ENCODE data around the gene TMEM229A. TPM values are rescaled to one million over a fixed set of nuclear protein-coding genes. Genes with fewer than 3 reads are reported as not detected.
"Not testable (repeated sequence)": the region's sequence is repeated elsewhere in the genome, so short reads cannot be mapped to it uniquely, and the experiment has no call there.

The TMEM229A gene
- total RNA-seq, 2 experiments from 2014 or later: not detected

DNA sequence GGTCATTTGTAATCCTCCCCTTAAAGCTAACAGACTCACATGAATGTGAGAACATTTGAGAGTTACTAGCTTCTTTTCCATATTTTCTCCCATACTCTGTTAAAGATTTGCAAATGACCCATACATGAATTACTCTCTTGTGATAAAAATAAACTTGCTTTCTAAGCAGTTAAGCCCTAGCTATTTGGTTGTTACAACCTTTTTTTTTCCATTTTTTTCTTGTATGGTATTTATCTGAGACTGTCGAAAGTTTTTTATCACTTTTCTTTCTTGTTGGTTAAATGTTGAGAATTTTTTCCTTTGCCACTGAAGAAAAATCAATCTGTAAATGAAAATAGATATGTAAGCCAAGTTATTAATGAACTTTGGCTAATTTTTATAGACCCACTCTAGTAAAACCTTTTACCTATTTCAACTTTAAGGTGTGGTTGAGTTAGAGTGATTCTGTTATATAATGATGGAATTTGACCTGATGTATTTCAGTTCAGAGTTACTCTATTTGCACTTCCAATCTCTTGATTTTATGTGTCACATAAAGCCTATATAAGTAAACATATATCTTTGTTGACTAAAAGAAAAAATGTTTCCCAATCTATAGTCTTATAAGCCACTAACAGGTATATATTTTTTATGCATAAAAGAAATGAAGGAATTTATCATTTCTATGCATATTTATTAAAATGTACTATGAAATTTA lies 19.0 kb upstream of the TMEM229A start:
- ATAC-seq (ENCODE audit: low read depth) (no peak), DNase-seq (no peak)
- Mint-ChIP-seq H3K9me3 (no peaks in the 10 kb centered on the region), H3K4me1 (no peaks in the 10 kb centered on the region), H3K36me3 (no peaks in the 10 kb centered on the region), H3K27me3 (no peaks in the 10 kb centered on the region), H3K27ac (no peak overlapping the region), H3K4me3 (no peak overlapping the region)
- POLR2A ChIA-PET: no interaction called here

DNA sequence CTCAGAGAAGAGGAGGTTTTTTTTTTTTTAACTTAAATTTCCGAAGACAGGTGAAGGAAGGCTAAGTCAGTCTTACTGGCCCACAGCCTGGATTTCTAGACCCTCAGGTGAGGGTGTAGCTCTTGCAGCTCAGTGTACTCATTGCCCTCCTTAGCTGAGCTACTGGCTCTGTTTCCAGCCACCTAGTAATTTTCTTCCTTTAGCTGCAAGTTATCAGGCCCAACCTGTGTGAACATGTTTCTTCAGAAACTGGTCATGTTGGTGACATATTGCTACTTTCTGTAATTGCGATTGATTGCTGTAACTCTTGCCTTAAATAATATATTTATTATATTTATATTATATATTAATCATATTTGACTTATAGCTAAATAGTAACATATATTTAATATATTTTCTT lies 10.0 kb upstream of the TMEM229A start:
- H3K9me3 Mint-ChIP-seq: no peaks in the 10 kb centered on the region
- no peak overlapping the region for H3K4me3 Mint-ChIP-seq
- ATAC-seq (ENCODE audit: low read depth): no peak
- no peaks in the 10 kb centered on the region for H3K36me3 Mint-ChIP-seq
- DNase-seq: no peak
- H3K4me1 Mint-ChIP-seq: no peaks in the 10 kb centered on the region
- H3K27ac Mint-ChIP-seq: no peak overlapping the region
- POLR2A ChIA-PET: no interaction called here
- no peaks in the 10 kb centered on the region for H3K27me3 Mint-ChIP-seq

DNA sequence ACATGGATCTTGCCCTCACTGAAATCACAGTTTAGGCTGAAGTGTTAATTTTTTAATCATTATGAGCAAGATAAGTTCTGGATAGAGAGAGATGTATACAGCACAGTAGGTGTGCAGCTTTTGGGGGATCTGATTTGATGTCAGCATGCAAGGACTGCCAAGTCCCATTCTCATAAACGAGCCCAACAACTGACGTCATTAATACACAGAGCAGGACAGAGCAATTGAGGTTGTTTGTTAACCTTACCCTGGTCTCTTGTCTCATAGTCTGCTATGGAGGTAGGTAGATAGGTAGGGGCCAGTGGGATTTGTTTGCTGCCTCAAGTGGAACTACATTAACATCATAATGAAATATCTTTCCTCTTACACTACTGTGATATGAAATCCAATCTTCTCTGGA lies 8.6 kb upstream of the TMEM229A start:
- Mint-ChIP-seq H3K27me3 (peaks cover 2% of the 10 kb centered on the region), H3K27ac (no peak overlapping the region), H3K36me3 (no peaks in the 10 kb centered on the region), H3K4me3 (no peak overlapping the region), H3K4me1 (no peaks in the 10 kb centered on the region), H3K9me3 (no peaks in the 10 kb centered on the region)
- no peak for ATAC-seq (ENCODE audit: low read depth)
- POLR2A ChIA-PET: no interaction called here
- no peak for DNase-seq

DNA sequence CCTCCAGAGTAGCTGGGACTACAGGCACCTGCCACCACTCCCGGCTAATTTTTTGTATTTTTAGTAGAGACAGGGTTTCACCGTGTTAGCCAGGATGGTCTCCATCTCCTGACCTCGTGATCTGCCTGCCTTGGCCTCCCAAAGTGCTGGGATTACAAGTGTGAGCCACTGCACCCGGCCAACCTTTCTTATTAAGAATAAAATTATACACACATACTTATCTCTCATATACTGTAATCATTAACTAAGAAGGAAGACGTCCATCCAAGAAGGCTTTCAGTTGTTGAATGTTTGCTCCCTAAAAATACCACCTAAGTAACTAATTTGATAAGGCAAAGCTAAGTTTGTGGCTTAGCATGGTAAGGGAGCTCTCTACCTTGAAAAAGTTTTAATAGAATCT lies 5.0 kb upstream of the TMEM229A start:
- POLR2A ChIA-PET; H3K36me3 Mint-ChIP-seq; H3K4me3 Mint-ChIP-seq; H3K9me3 Mint-ChIP-seq; DNase-seq; H3K4me1 Mint-ChIP-seq; ATAC-seq (ENCODE audit: low read depth); H3K27ac Mint-ChIP-seq: not testable (repeated sequence)
- peaks cover 25% of the 10 kb centered on the region for H3K27me3 Mint-ChIP-seq

DNA sequence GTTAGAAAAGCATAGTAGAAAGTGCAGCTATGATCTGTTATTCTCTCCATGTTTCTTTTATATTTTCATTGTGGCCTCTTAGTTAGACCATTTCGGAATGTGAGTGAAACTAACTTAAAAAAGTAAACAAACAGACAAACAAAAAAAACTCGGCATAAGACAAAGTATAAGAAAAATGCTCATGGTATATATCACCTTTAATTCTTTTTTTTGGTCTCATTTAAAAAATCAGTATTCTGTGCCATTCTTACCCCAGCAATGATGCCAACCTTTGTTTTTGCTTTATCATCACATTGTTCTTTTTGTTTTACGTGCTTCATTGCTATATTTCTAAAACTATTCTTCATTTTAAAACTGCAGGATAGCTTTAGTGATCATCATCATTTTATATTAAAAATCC lies 2.8 kb upstream of the TMEM229A start:
- no peak for DNase-seq
- Mint-ChIP-seq H3K27ac (no peak overlapping the region), H3K36me3 (no peaks in the 10 kb centered on the region), H3K4me1 (peaks cover 4% of the 10 kb centered on the region), H3K27me3 (peaks cover 42% of the 10 kb centered on the region), H3K9me3 (no peaks in the 10 kb centered on the region), H3K4me3 (no peak overlapping the region)
- POLR2A ChIA-PET: no interaction called here
- no peak for ATAC-seq (ENCODE audit: low read depth)

DNA sequence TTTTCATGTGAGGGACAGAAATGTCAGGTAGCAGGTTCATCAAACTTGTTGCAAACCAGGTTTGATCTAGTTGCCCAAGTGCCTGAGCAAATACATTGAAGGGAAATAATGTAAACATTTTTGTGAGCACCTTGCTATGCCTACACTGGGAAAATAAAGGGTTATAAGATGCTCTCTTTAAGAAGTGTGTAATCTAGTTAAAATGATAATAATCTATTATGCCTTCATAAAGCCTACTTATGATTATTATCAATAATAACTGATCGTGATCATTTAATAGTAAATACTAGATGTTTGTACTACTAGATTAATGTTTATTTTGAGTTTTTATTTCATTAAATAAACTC lies 1.9 kb upstream of the TMEM229A start:
- POLR2A ChIA-PET: no interaction called here

DNA sequence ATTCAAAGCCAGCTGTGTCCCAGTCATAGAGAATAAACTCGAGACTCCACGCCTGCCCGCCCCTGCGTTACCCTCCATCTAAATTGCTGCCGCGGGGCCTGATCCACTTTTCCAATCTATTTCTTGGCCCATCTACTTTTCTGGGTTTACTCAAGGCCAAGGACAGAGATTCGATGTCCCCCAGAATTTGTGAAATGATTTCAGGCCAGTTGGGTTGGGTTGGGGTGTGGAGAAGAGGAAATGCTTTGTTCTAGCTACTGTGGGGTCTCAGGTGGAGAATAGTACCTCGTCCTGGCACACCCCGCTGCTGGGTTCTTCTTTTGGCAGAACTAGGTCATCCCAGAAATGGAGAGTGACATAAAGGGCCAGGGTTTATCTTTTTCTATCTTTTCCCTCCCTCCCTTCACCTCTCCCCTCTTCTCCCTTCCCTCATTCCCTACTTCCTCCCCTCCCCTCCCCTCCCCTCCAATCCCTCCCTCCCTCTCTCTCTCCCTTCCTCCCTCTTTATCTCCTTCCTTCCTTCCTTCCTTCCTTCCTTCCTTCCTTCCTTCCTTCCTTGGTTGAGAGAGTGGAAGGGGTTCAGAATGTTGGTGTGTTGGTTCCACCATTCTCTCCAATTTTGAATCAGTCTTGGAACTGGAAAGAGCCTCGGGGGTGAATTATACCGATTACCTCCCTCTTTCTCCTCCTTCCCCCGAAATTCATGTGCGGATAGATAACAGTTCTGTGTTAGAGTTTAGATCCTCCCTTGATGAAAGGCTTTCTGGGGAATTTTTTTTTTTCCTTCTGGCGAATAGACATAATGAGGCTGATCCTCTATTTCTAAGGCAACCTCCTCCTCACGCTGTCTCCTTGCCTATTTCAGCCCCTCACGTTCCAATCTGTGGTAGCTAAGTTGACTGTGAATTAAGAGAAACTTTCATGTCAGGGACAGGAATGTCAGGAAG lies 1.2 kb upstream of the TMEM229A start:
- POLR2A ChIA-PET: no interaction called here
- Mint-ChIP-seq H3K9me3 (no peaks in the 10 kb centered on the region), H3K27me3 (peaks cover 50% of the 10 kb centered on the region), H3K4me3 (no peak overlapping the region), H3K4me1 (peaks cover 4% of the 10 kb centered on the region), H3K27ac (no peak overlapping the region), H3K36me3 (no peaks in the 10 kb centered on the region)
- DNase-seq: no peak
- no peak for ATAC-seq (ENCODE audit: low read depth)

More for the DNA sequence above, 1.9 kb upstream of the TMEM229A start:
- no peaks in the 10 kb centered on the region for H3K9me3 Mint-ChIP-seq
- H3K4me1 Mint-ChIP-seq: peaks cover 4% of the 10 kb centered on the region
- DNase-seq (no peak), ATAC-seq (ENCODE audit: low read depth) (no peak)
- peaks cover 50% of the 10 kb centered on the region for H3K27me3 Mint-ChIP-seq
- no peak overlapping the region for H3K27ac Mint-ChIP-seq
- no peaks in the 10 kb centered on the region for H3K36me3 Mint-ChIP-seq
- H3K4me3 Mint-ChIP-seq: no peak overlapping the region

DNA sequence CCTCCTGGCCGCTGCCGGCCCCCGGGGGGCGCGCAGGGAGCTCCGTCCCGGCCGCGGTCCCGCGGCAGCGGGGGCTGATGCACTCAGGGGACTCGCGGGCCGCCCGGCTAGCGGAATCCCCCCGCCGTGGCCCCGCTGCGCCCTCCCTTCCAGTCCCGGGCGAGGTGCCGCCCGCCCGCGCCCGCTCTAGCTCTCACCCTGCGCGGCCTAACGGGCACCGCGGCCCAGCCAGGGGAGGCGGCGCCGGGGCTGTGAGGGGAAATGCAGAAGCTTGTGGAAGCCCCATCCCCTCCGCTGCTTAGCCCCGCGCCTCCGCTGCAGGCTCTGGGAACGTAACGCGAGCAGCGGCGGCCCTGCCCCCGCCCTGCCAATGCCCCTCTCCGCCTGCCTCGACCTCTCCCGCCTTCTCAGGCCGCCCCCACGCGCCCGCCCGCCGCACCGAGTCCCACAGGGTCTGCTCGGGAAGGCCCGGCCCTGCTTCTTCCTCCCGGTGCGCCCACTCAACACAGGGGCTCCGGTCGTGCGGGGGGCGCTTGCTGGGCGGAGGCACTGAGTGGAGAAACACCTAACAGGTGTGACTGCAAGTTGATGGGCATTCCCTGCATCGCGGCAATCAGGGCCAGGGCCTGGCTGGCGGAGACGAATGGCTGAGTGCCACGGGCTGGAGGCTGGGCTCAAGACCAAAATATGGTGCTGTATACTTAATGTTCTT lies 384 bp upstream of the TMEM229A start:
- ATAC-seq (ENCODE audit: low read depth): no peak
- Mint-ChIP-seq H3K4me3 (no peak overlapping the region), H3K4me1 (peaks cover 4% of the 10 kb centered on the region), H3K27me3 (peaks cover 50% of the 10 kb centered on the region), H3K9me3 (no peaks in the 10 kb centered on the region), H3K27ac (no peak overlapping the region), H3K36me3 (no peaks in the 10 kb centered on the region)
- POLR2A ChIA-PET: no interaction called here
- peak; percentile 23 for DNase-seq

DNA sequence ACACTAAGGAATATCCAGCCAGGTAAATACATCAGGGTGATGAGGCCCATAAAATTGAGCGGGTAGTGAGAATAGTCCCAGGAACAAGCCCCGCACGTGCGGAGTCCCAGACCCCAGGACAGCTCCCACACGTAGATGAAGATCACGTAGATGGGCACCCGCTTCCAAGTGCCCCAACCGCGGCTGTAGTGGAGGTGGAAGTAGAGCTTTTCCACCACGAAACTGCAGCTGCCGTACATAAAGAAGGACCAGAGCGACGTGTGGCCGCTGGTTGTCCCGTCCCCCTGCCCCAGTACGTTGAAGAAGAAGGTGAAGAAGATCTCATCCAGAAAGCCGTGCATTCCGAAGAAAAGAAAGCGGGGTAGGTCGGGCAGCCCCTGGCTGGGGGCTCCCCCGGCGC lies 948 bp downstream of the TMEM229A start:
- H3K4me1 Mint-ChIP-seq: peaks cover 4% of the 10 kb centered on the region
- H3K27ac Mint-ChIP-seq: no peak overlapping the region
- ATAC-seq (ENCODE audit: low read depth) (no peak), DNase-seq (no peak)
- H3K27me3 Mint-ChIP-seq: peaks cover 50% of the 10 kb centered on the region
- POLR2A ChIA-PET: no interaction called here
- H3K9me3 Mint-ChIP-seq: no peaks in the 10 kb centered on the region
- H3K36me3 Mint-ChIP-seq: no peaks in the 10 kb centered on the region
- peak overlapping the region; percentile 76 for H3K4me3 Mint-ChIP-seq

DNA sequence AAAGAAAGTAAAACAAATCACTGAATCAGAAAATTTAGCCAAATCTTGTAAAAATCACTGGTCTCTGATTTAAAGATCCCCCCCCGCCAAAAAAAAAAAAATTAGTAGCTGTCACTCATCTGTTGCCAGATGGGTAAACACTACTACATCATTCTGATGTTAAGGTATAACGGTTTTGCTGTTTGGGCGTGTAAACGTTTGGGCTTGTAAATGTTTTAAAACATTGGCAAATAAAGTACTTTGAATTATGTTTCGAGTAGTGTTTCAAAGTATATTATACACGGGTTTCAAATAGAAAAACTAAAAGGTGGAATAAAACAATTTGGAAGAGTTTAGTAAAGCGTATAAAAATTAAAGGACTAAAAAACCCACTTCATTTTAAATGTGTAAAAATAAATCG lies 1.5 kb downstream of the TMEM229A start:
- Mint-ChIP-seq H3K27me3 (peaks cover 48% of the 10 kb centered on the region), H3K4me1 (peaks cover 4% of the 10 kb centered on the region), H3K36me3 (no peaks in the 10 kb centered on the region), H3K4me3 (no peak overlapping the region), H3K27ac (no peak overlapping the region), H3K9me3 (no peaks in the 10 kb centered on the region)
- ATAC-seq (ENCODE audit: low read depth): no peak
- DNase-seq: no peak
- POLR2A ChIA-PET: no interaction called here

DNA sequence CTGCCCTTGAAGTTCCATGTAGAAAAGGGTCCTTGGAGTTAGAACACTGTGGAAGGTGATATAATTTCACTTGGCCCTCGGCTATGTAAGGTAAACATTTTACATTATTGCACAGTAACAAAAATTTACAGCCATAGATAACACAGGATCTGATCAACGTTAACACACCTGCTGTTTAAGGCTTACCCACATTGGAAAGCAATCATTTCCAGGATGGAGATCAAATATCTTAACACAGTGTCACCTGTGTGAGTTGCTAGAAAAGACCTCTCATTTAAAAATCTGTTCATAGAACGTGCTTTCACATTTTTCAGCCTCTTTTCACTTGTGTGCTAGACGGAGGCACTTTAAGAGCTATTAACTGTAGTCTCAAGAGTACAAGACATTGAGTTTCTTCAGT lies 1.9 kb downstream of the TMEM229A start:
- ATAC-seq (ENCODE audit: low read depth): no peak

DNA sequence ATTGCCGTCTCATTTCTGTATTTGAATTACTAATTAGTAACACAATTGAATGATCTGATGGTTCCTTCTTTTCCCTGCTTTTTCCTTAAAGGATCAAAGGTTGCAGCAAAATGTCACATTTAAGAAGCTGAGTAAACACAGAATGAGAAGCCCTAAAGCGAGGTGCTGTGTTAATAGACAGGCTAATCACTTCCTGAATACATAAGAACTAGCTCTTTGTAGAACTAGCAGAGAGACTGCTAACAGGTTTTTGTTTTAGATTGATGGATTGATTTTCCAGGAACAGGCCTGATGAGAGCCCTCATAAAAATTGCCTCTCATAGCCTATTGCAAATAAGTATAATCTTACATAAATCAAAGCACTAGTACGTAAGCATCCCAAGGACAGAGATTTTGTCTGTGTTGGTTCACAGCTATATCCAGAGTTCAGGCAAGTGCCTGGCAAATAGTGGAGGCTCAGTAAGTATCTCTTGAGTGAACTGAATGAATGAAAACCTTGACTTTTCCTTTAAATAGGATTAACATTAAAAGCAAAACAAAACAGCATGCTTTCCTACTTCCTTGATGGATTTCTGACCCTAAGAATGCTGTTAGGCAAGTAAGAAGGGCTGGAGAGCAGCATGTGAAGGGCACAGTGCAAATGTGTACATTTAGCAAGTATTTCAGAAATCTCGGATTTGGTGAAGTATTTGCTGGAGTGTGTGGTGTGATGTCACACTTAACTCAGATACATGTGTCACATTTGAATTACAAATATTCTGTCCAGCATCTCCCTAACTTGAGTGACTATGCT lies 3.3 kb downstream of the TMEM229A start:
- POLR2A ChIA-PET: no interaction called here
- H3K4me1 Mint-ChIP-seq: peaks cover 4% of the 10 kb centered on the region
- H3K27me3 Mint-ChIP-seq: peaks cover 38% of the 10 kb centered on the region
- no peak overlapping the region for H3K4me3 Mint-ChIP-seq
- no peaks in the 10 kb centered on the region for H3K9me3 Mint-ChIP-seq
- no peaks in the 10 kb centered on the region for H3K36me3 Mint-ChIP-seq
- H3K27ac Mint-ChIP-seq: no peak overlapping the region
- ATAC-seq (ENCODE audit: low read depth) (no peak), DNase-seq (no peak)

More for the DNA sequence above, 1.9 kb downstream of the TMEM229A start:
- no peak overlapping the region for H3K4me3 Mint-ChIP-seq
- H3K4me1 Mint-ChIP-seq: peaks cover 4% of the 10 kb centered on the region
- POLR2A ChIA-PET: no interaction called here
- H3K27me3 Mint-ChIP-seq: peaks cover 46% of the 10 kb centered on the region
- no peaks in the 10 kb centered on the region for H3K36me3 Mint-ChIP-seq
- no peak overlapping the region for H3K27ac Mint-ChIP-seq
- no peak for DNase-seq
- H3K9me3 Mint-ChIP-seq: no peaks in the 10 kb centered on the region

DNA sequence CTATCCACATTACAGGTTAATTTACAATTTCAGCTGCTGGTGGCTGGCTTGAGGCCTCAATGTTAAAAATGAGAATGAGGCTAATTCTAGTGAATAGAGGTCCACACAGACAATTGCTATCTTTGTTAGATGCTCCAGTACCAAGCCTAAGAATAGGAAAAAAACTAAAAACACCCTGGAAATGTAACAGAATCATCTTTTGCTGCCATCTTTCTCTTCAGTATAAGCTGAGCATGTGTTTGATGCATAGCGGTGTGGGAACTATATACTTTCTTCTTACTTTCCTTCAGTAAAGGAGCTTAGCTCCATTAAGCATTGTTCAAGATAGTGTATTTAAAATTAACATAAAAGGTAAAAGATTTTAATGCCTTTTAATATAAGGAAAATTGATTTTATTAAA lies 5.6 kb downstream of the TMEM229A start:
- H3K27ac Mint-ChIP-seq: no peak overlapping the region
- ATAC-seq (ENCODE audit: low read depth) (no peak), DNase-seq (no peak)
- no peaks in the 10 kb centered on the region for H3K36me3 Mint-ChIP-seq
- no peak overlapping the region for H3K4me3 Mint-ChIP-seq
- POLR2A ChIA-PET: no interaction called here
- H3K27me3 Mint-ChIP-seq: peaks cover 22% of the 10 kb centered on the region
- H3K9me3 Mint-ChIP-seq: no peaks in the 10 kb centered on the region
- H3K4me1 Mint-ChIP-seq: peaks cover 2% of the 10 kb centered on the region

All from activated naive CD8-positive, alpha-beta T cell treated with anti-CD3 and anti-CD28 coated beads, Interleukin-2, amount 10 ng/mL, durations not matched to agents 7 days and 5 days (primary cell).